SU-DHL-6 (cell line): ENCODE measurements around the gene SRGAP2B.
"Not testable (repeated sequence)": the region's sequence is repeated elsewhere in the genome, so short reads cannot be mapped to it uniquely, and the experiment has no call there.

Experiments
- H2AFZ ChIP-seq: fragments of 200-600 bp; sonication (generic); 2 replicates; pipeline ENCODE4 v1.6.1; 2014; ENCODE audit warnings: low read depth, mild to moderate bottlenecking, moderate library complexity, mixed read lengths, antibody characterized with exemption, low read length; ENCODE audit not compliant: severe bottlenecking
- H3F3A ChIP-seq: fragments of 200-600 bp; shearing (Covaris generic); 2 replicates; pipeline ENCODE4 v1.6.0; 2016; ENCODE audit warnings: antibody characterized with exemption, mild to moderate bottlenecking; ENCODE audit not compliant: insufficient read depth
- H3K27ac ChIP-seq: fragments of 200-600 bp; sonication (generic); 2 replicates; pipeline ENCODE4 v1.5.1; 2016; ENCODE audit warnings: low read depth, mild to moderate bottlenecking, low read length, moderate library complexity, mixed read lengths
- H3K27me3 ChIP-seq: fragments of 200-600 bp; sonication (generic), shearing (Covaris generic); 2 replicates; pipeline ENCODE4 v1.6.0; 2014; ENCODE audit warnings: mild to moderate bottlenecking, low read length
- H3K36me3 ChIP-seq: fragments of 200-600 bp; sonication (generic); 2 replicates; pipeline ENCODE4 v1.6.1; 2014; ENCODE audit warnings: mild to moderate bottlenecking, low read length, mixed read lengths
- H3K4me2 ChIP-seq: fragments of 300-600, 200-600 bp; shearing (Covaris generic), sonication (generic); 2 replicates; pipeline ENCODE4 v1.6.0; 2014; ENCODE audit warnings: low read length, low read depth, mild to moderate bottlenecking; ENCODE audit not compliant: poor library complexity, severe bottlenecking
- H3K4me3 ChIP-seq: fragments of 200-600 bp; sonication (generic); 2 replicates; pipeline ENCODE4 v1.5.1; 2014; ENCODE audit warnings: antibody characterized with exemption, low read length, mild to moderate bottlenecking, mixed read lengths; ENCODE audit not compliant: insufficient read depth, poor library complexity, severe bottlenecking
- H3K79me2 ChIP-seq: fragments of 200-600 bp; sonication (generic); 2 replicates; pipeline ENCODE4 v1.6.1; 2014; ENCODE audit warnings: mild to moderate bottlenecking, low read length, moderate library complexity; ENCODE audit not compliant: insufficient read depth
- H3K9ac ChIP-seq: fragments of 200-600 bp; sonication (generic); 2 replicates; pipeline ENCODE4 v1.7.0; 2014; ENCODE audit warnings: mild to moderate bottlenecking, low read length
- H3K9me2 ChIP-seq: fragments of 200-600 bp; sonication (generic); replicated peaks from 2 replicates; pipeline ENCODE4 v1.6.1; 2014; ENCODE audit warnings: low read length; ENCODE audit not compliant: insufficient read depth
- H3K9me3 ChIP-seq: fragments of 200-600 bp; sonication (generic); 2 replicates; pipeline ENCODE4 v1.6.1; 2014; ENCODE audit warnings: low read length, mixed read lengths; ENCODE audit not compliant: insufficient read depth
- H4K20me1 ChIP-seq: fragments of 200-600 bp; sonication (generic); 2 replicates; pipeline ENCODE4 v1.6.1; 2014; ENCODE audit warnings: low read depth, mild to moderate bottlenecking, antibody characterized with exemption, low read length, moderate library complexity, mixed read lengths

SRGAP2B gene

DNA sequence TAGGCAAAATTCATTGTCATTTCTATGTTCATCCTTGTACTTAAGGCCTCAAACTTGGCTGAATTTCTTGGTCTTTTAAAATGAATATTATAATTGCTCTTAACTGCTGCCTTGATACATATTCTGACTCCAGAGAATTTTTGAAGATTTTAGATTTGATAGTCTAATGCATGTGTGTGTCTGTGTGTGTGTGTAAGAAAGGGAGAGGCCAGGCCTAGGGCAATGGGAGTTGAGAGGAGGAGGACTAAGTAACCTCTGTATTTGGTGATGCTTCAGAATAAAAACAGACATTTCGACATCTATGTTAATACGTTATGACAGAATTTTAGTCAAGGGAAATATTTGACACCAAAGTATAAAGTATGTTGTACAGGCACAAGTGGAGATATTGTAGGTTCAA is 8.2 kb upstream of the SRGAP2B start:
- not testable (repeated sequence) for H3K27me3 ChIP-seq, H3K9ac ChIP-seq, H4K20me1 ChIP-seq, H3K9me3 ChIP-seq, H3K79me2 ChIP-seq, H3K9me2 ChIP-seq, H3K27ac ChIP-seq, H3K4me2 ChIP-seq, H3F3A ChIP-seq, H2AFZ ChIP-seq, H3K4me3 ChIP-seq, H3K36me3 ChIP-seq

GRCh38 chr1:145101725-145102124 is 6.6 kb upstream of the SRGAP2B start:
- not testable (repeated sequence) for H3K79me2 ChIP-seq, H2AFZ ChIP-seq, H3K36me3 ChIP-seq, H3K27me3 ChIP-seq, H3K4me2 ChIP-seq, H3K4me3 ChIP-seq, H3K9ac ChIP-seq, H3K9me2 ChIP-seq, H3K27ac ChIP-seq, H3F3A ChIP-seq, H3K9me3 ChIP-seq, H4K20me1 ChIP-seq

GRCh38 chr1:145094655-145095211 is 395 bp downstream of the SRGAP2B start:
- H3K36me3 ChIP-seq, H3K4me2 ChIP-seq, H2AFZ ChIP-seq, H3K4me3 ChIP-seq, H3F3A ChIP-seq, H3K27ac ChIP-seq, H3K9me3 ChIP-seq, H3K79me2 ChIP-seq, H3K27me3 ChIP-seq, H3K9me2 ChIP-seq, H4K20me1 ChIP-seq: not testable (repeated sequence)
- H3K9ac ChIP-seq = peak overlapping the region; percentile 37; the same call in 1 of the 2 replicates

- H3K36me3 ChIP-seq, H3K79me2 ChIP-seq, H4K20me1 ChIP-seq, H3K27ac ChIP-seq, H2AFZ ChIP-seq, H3K9me2 ChIP-seq, H3K9me3 ChIP-seq, H3K27me3 ChIP-seq, H3F3A ChIP-seq: not testable (repeated sequence)
- H3K9ac ChIP-seq = peak overlapping the region; percentile 18; the same call in 1 of the 2 replicates
- H3K4me2 ChIP-seq = peak overlapping the region; percentile 22
- H3K4me3 ChIP-seq = peak overlapping the region; percentile 29
These were observed 1.5 kb downstream of the SRGAP2B start for GRCh38 chr1:145093517-145094149.

DNA sequence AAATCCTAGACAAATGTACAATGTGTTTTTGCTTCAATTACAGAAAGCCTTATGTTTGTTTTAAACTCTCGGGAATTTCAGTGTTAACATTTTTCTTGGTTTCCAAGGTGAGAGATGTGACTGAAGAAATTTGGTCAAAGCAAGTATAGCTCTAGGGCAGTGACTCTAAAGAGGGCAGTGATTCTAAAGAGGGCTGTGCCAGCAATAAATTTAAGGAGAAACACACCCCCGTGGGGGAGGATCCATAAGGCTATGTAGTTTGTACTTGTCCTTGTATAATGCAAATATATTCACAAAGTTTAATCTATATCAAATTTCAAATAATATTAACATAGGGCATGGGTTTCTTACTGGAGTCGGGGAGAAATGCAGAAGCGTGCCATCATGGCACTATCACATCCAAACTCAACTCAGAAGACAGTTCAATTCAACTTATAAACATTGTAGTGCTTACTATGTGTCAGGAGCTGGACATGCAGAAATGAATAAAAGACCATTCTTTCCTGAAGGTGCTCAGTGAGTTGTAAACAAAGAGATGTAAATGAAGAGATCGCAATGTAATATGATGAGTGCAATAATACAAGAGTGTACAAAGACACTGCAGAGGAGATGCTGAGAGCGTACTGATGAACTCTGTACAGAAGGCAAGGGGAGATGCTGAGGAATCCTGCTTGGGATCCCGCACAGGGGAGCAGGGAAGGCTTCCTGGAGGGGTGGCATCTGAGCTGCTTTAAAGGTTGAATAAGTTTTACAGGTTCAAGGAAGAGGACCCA is 12.5 kb downstream of the SRGAP2B start:
- H3K9me2 ChIP-seq, H3K4me2 ChIP-seq, H3K27me3 ChIP-seq, H3K9ac ChIP-seq, H3K79me2 ChIP-seq, H3K36me3 ChIP-seq, H3F3A ChIP-seq, H2AFZ ChIP-seq, H3K27ac ChIP-seq, H4K20me1 ChIP-seq, H3K4me3 ChIP-seq, H3K9me3 ChIP-seq: not testable (repeated sequence)

DNA sequence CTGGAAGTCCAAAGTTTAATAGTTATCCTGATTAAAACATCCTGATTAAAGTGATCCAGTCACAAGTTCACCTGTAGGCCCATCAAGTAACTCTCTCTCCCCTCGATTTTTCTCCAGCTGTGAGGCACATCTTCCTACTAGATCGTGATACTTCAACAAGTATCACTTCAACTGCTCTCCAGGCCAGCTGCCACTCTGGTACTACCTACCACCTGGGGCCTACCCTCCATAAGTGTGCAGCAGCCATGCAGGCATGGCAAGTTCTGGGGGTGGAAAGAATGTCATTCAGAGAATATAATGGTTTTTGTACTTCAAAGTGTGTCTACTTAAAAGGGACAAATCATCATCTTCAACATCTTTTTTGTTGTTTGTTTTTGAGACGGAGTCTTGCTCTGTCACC is 14.9 kb downstream of the SRGAP2B start:
- not testable (repeated sequence) for H3K79me2 ChIP-seq, H3K27ac ChIP-seq

DNA sequence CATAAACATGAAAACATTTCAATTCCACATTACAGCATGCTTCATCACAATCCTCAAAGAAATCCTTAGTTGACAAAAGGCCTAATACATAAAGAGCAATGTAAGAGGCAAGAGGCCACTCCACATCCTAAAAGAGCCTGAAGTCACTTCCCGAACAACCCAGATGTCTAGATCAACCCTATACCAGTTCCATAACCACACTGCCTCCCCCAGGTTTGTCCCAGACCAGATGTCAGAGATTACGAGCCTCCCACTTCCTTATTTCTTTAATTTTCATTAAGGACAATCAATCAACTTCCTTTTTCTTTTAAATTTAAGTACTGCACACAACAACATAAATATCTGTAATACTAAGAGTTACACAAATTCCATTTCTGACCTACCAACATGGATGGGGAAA is 15.4 kb downstream of the SRGAP2B start:
- H3K79me2 ChIP-seq = not testable (repeated sequence)

More for the DNA sequence above, 14.9 kb downstream of the SRGAP2B start:
- not testable (repeated sequence) for H3K9ac ChIP-seq, H3K4me3 ChIP-seq, H3K9me3 ChIP-seq, H3K9me2 ChIP-seq, H4K20me1 ChIP-seq, H2AFZ ChIP-seq, H3K36me3 ChIP-seq, H3K27me3 ChIP-seq, H3K4me2 ChIP-seq, H3F3A ChIP-seq

DNA sequence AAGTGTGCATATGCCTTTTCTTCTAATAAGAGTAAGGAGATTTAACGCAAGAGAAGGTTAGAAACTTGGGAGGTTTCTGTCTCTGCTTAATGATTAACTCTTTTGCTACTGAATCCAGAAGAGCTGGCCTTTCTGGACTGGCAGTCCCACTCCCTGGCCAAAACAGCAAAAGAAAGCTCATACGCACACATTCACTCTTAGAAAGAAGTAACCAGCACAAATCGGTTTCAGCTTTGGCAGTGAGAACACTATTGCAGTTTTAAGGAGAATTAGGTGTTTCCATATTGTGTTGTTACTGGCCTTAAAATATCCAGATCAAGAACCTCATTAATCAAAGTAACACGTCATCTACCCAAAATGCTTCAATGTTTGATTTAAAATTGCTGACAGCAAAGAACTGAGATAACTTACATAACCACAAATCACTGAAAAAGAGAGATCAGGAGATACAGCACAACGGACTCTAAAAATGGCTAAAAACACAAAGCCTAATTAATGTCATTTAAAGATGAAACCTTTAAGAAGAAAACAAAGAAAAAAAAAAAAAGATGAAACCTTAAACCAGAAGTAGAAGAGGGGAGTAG is 16.2 kb downstream of the SRGAP2B start:
- not testable (repeated sequence) for H3K9me3 ChIP-seq, H3K9me2 ChIP-seq

More for the DNA sequence above, 15.4 kb downstream of the SRGAP2B start:
- H3K36me3 ChIP-seq, H3K9me2 ChIP-seq, H2AFZ ChIP-seq, H3K9ac ChIP-seq, H3K4me3 ChIP-seq, H4K20me1 ChIP-seq, H3K27me3 ChIP-seq, H3F3A ChIP-seq, H3K27ac ChIP-seq, H3K9me3 ChIP-seq, H3K4me2 ChIP-seq: not testable (repeated sequence)

More for the DNA sequence above, 16.2 kb downstream of the SRGAP2B start:
- H3K27ac ChIP-seq, H4K20me1 ChIP-seq, H2AFZ ChIP-seq, H3K79me2 ChIP-seq, H3K36me3 ChIP-seq, H3K4me2 ChIP-seq, H3K4me3 ChIP-seq, H3K9ac ChIP-seq, H3K27me3 ChIP-seq, H3F3A ChIP-seq: not testable (repeated sequence)
